ENCODE results near the gene WIPF1.

WIPF1 gene

GRCh38 chr2:174602745-174603144, 5.1 kb upstream of the WIPF1 start:
- H3K4me3 ChIP-seq = no peak overlapping the region

GRCh38 chr2:174600349-174600748, 2.7 kb upstream of the WIPF1 start:
- H3K4me3 ChIP-seq = no peak overlapping the region
- H3K27ac ChIP-seq = peak overlapping the region in 16 of 21 experiments; percentile 30 to 96 (median 72)

More at GRCh38 chr2:174602745-174603144, 5.1 kb upstream of the WIPF1 start:
- H3K27ac ChIP-seq = peak overlapping the region in 8 of 21 experiments; percentile 22 to 68 (median 30)

GRCh38 chr2:174599310-174599921, 1.8 kb upstream of the WIPF1 start:
- Histone ChIP-seq H3K4me3 (no peak overlapping the region), H3K27ac (peak overlapping the region in 18 of 21 experiments; percentile 12 to 96 (median 70))

GRCh38 chr2:174597009-174597344, 627 bp downstream of the WIPF1 start:
- H3K27ac ChIP-seq = peak overlapping the region; percentile 10 to 96 (median 84)
- peak overlapping the region; percentile 24 to 39 (median 30) for H3K4me3 ChIP-seq

- Histone ChIP-seq H3K4me3 (peak overlapping the region; percentile 8 to 39 (median 30)), H3K27ac (peak overlapping the region in 20 of 21 experiments; percentile 52 to 96 (median 84))
Measured at GRCh38 chr2:174595891-174596397, 1.7 kb downstream of the WIPF1 start.

GRCh38 chr2:174595116-174595809, 2.3 kb downstream of the WIPF1 start:
- H3K4me3 ChIP-seq = peak overlapping the region; percentile 8 to 39 (median 30)
- peak overlapping the region in 20 of 21 experiments; percentile 52 to 96 (median 84) for H3K27ac ChIP-seq

- Histone ChIP-seq H3K27ac (peak overlapping the region in 19 of 21 experiments; percentile 26 to 96 (median 82)), H3K4me3 (peak overlapping the region in 4 of 7 experiments; percentile 30 to 39 (median 32))
Measured at GRCh38 chr2:174594456-174594855, 3.1 kb downstream of the WIPF1 start.

- H3K4me3 ChIP-seq = peak overlapping the region in 5 of 7 experiments; percentile 7 to 39 (median 18)
- peak overlapping the region in 20 of 21 experiments; percentile 7 to 93 (median 76) for H3K27ac ChIP-seq
Measured at GRCh38 chr2:174593574-174594203, 3.9 kb downstream of the WIPF1 start.

- Histone ChIP-seq H3K27ac (peak overlapping the region in 15 of 21 experiments; percentile 30 to 93 (median 72)), H3K4me3 (peak overlapping the region in 1 of 7 experiments; percentile 39)
Measured at GRCh38 chr2:174593041-174593440, 4.6 kb downstream of the WIPF1 start.

- peak overlapping the region in 11 of 21 experiments; percentile 12 to 93 (median 84) for H3K27ac ChIP-seq
- no peak overlapping the region for H3K4me3 ChIP-seq
Measured at GRCh38 chr2:174591740-174592139, 5.9 kb downstream of the WIPF1 start.

- H3K27ac ChIP-seq = peak overlapping the region in 12 of 21 experiments; percentile 17 to 93 (median 51)
- no peak overlapping the region for H3K4me3 ChIP-seq
Measured at GRCh38 chr2:174590928-174591648, 6.5 kb downstream of the WIPF1 start.

- Histone ChIP-seq H3K27ac (peak overlapping the region in 11 of 21 experiments; percentile 17 to 93 (median 50)), H3K4me3 (no peak overlapping the region)
Measured at GRCh38 chr2:174590346-174590745, 7.3 kb downstream of the WIPF1 start.

GRCh38 chr2:174589334-174589733, 8.3 kb downstream of the WIPF1 start:
- Histone ChIP-seq H3K4me3 (no peak overlapping the region), H3K27ac (peak overlapping the region in 10 of 21 experiments; percentile 40 to 93 (median 50))

GRCh38 chr2:174588463-174588862, 9.1 kb downstream of the WIPF1 start:
- H3K27ac ChIP-seq = peak overlapping the region in 7 of 21 experiments; percentile 40 to 93 (median 47)
- H3K4me3 ChIP-seq = no peak overlapping the region

GRCh38 chr2:174587579-174587978, 10.0 kb downstream of the WIPF1 start:
- H3K27ac ChIP-seq = peak overlapping the region in 4 of 21 experiments; percentile 15 to 56 (median 40)
- H3K4me3 ChIP-seq = no peak overlapping the region

- H3K4me3 ChIP-seq = no peak overlapping the region
- H3K27ac ChIP-seq = peak overlapping the region in 6 of 21 experiments; percentile 18 to 47 (median 37)
Measured at GRCh38 chr2:174586418-174587295, 10.9 kb downstream of the WIPF1 start.

- Histone ChIP-seq H3K27ac (peak overlapping the region in 4 of 21 experiments; percentile 6 to 47 (median 28)), H3K4me3 (no peak overlapping the region)
Measured at GRCh38 chr2:174585657-174586252, 11.8 kb downstream of the WIPF1 start.

GRCh38 chr2:174585146-174585545, 12.5 kb downstream of the WIPF1 start:
- Histone ChIP-seq H3K4me3 (no peak overlapping the region), H3K27ac (no peak overlapping the region)
